Smooth muscle cell of the brain vasculature (primary cell): ENCODE results near the gene FGD2.
"Not testable (repeated sequence)": the region's sequence is repeated elsewhere in the genome, so short reads cannot be mapped to it uniquely, and the experiment has no call there.

Experiments
- DNase-seq: peaks from one replicate; pipeline ENCODE4 v3.0.0-alpha.2; 2012; ENCODE audit warnings: low read depth, low spot score

FGD2 gene

DNA sequence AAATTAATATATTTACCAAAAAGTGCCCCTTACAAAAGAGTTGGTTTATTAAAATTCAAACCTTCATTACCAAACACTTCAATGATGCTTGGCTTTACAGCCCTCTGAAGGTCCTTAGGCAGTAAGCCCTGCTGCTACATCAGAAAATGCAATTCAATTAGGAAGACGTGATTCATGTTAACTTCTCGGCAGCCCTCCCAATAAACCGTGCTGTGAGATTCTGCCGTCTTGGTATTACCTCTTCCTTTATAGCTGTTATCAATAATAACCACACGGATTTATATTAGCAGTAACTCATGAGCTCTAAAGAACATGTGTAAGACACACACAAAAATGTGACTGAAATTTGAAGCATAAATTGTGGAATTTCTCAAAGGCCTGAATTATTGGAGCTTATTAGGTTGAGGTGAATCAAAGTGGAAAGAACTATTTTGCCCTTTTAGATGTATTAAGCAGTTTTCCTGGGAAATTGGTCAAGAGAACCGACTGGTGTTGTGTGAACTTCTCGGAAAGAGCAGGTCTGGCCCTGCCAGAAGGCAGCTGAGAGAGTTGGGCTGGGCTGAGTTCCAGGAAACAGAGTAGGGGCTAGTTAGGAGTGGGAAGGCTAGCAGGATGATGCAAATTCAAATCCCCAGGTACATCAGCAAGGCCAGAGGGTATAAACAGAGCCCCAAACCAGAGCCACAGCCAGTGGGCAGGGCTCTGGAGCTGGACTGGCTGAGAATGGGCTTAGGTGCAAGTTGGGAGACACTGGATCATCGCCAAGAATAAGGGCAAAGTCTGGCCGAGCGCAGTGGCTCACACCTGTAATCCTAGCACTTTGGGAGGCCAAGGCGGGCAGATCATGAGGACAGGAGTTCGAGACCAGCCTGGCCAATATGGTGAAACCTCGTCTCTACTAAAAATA, 33.1 kb downstream of the FGD2 start:
- DNase-seq = no peak

GRCh38 chr6:37039958-37040357, 34.5 kb downstream of the FGD2 start:
- no peak for DNase-seq

DNA sequence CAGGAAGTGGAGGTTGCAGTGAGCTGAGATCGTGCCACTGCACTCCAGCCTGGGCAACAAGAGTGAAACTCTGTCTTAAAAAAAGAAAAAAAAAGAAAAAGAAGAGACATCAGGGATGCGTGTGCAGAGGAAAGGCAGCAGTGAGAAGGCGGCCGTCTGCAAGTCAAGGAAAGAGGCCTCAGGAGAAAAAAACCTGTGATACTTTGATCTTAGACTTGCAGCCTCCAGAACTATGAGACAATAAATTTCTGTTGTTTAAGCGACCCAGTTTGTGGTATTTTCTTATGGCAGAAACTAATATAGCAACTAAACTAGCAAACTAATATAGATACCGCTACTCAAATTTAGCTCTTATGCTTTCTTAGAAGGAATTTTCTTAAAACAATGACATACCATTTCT, 36.1 kb downstream of the FGD2 start:
- DNase-seq = no peak

DNA sequence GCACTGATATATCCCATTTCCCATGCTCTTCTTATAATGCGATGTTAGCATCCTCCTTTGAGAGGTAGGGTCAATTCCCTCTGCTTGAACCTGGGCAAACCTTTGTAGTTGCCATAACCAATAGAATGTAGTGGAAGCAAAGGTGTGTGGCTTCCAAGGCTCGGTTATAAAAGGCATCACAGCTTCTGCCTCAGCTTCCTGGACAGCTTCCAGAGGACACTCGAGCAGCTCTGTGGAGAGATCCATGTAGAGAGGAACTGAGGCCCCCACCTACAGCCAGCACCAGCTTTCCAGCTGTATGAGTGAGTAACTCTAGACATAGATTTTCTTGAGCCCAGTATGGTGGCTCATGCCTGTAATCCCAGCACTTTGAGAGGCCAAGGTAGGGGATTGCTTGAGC, 36.7 kb downstream of the FGD2 start:
- no peak for DNase-seq

GRCh38 chr6:37043091-37043490, 37.6 kb downstream of the FGD2 start:
- DNase-seq = not testable (repeated sequence)

DNA sequence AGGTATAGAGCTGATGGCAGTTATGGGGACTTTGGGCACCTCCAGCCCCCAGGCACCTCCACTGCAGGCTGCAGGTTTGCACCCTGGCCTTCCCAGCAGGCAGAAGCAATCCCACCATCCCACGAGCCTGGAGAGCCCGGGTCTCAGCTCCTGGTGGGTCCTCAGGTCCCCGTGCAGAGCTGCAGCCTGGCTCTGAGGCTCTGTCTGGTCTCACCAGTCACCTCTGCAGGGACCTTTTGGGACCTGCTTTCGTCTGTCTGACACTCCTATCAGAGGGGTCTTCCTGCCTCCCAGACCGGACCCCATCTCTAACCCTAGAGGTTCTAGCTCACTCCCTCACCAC, 41.9 kb downstream of the FGD2 start:
- no peak for DNase-seq

DNA sequence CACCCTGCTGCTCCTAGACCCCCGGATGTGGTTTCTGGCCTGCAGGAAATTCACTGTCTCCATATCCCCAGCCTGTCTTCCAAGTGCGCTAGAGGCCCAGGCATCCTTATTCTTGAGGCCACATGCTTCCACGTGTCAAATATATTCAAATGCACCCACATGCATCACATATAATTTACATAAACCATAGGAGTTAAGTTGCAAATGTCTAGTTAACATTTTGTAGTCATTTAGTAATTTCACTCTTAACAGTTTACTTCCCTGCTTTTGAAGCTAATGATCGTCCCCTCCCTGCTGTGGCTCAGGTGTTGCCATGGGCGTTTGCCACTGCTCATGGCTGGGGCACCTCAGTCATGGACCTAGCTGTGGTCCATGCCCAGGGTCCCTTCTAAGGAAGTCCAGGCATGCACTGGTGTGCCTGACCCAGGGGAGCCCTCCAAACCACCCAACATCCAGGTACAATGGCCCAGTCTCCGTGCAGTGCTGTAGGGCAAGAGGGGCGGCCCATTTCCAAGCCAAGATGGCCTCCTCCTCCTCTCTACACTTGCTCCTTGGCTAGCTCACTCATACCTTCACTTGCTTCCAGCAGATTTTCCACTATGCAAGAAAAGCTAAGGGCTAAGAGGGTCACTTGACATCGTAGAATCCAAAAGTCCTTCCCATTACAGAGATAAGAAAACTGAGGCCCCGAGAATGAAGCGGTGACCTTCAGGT, 42.4 kb downstream of the FGD2 start:
- no peak for DNase-seq

DNA sequence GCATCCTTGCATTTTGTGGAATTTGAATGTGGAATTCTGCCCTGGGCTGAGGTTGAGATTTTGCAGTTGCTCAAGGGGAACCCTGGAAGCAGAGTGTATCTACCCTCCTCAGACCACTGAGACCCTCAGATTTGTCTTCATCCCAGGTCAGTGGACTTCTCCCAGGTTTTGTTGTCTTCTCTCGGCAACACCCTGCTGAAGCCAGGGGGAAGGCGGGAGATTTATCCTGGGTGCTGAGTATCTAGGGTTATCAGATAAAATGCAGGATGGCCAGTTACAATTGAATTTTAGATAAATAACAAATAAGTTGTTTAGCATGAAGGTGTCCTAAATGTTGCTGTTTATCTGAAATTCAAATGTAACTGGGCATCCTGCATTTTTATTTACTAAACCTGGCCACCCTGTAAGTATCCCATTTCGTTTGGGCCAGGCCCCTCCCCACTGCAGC, 43.0 kb downstream of the FGD2 start:
- no peak for DNase-seq

DNA sequence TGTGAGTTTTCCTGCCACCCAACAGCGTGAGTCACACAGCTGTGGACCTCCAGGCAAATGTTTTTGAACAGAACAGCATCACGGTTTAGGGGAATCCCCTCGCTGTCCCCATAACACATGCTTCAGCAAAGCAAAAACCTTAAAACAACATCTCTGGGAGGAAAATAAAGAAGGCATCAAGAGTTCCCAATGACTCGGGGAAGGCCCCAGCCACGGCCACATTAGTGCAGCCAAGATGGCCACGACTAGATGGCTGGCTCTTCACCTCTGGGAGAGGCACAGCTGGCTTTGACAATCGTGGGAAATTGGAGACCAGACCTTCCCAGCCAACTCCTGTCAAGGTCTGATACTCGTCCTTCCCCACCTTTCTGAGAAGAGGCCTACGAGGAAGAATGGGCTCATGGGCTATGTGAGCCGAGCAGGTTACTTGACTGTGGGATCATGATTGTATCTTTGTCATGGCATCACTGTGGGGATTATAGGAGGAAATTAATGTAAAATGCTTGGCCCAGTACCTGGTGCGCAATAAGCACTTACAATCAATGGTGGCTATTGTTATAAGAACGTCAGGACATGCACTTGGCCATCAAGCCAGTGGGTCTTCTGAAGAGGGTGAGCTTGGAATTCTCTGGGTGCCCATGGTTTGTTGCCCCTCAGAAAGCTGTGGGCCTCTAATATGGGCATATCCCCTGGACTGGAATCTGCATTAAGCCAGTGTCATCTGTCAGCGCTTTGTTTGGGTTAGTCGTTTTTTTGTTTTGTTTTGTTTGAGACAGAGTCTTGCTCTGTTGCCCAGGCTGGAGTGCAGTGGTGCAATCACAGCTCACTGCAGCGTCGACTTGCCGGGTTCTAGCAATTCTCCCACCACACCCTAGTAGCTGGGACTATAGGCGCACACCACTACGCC, 43.6 kb downstream of the FGD2 start:
- DNase-seq = peak; percentile 82

DNA sequence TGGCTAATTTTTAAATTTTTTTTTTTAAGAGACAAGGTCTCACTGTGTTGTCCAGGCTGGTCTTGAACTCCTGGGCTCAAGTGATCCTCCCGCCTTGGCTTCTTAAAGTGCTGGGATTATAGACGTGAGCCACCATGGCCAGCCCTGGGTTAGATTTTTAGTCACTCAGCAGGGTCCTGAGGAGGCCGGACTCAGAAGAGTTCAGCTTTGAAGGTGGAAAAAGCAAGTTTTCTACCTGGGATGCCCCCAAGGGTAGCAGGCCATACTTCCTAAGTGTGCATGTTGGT, 44.2 kb downstream of the FGD2 start:
- no peak for DNase-seq

DNA sequence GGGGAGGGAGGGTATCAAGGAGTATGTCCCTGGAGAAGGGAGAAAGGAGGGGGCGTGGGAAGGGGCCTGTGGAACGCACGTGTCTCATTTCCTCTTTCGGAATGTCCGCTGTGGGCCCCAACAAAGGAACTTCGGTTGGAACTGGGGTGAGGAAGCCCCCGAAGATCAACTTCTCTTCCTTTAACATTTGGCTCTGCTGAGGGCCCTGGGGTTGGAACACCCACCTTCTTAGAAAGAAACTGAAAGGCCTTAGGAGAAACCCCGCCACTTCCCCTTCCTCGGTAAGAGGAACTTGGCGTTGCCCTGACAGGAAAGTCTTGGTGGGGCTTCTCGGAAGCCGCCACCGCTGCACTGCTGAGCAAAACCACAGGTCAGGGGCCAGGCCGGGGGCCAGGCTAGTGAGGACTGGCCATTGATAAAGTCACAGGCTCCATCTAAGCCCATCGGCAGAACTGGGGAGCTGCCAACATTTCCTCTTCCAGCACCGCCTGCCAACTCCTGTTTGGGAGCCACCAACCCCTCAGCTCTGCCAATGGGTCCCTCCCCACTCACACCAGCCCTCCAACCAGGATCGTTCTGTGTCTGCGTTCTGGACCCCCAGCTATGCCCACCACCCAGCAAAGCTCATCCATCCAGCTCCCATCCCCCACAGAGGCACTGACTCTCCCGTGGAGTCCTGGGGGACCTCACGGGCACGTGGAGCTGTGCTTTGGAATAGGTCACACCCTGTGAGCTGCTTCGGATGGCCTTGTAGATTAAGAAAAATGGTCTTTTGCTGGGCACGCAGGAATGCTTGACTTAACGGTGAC, 44.8 kb downstream of the FGD2 start:
- no peak for DNase-seq

- no peak for DNase-seq
These were observed 45.3 kb downstream of the FGD2 start for GRCh38 chr6:37050854-37051137.

GRCh38 chr6:37051138-37052026, 45.9 kb downstream of the FGD2 start:
- DNase-seq = no peak

DNA sequence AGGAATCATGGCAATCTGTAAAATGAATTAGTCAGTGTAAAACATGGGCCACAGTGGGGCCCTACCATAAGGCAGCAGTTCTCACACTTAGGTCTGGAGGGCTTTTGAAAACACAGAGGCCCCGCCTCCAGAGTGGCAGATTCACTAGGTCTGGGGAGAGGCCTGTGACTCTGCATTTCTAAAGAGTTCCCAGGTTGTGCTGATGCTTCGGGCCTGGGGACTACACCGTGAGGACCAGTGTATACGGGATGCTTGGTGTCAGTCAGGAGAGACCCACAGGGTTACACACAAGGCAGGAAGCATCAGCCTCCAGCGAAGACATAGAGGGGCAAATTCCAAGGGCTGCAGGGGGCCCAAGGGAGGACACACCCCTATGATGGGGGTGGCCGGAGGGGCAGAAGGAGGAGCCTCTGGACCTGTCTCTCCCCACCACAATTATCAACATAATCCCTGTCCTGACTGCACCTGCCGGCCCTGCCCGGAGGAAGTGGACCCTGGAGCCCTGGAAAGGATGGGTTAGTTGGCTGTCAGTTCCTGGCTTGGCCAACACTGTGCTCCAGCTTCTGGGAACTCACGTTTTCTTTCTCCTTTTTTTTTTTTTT, 46.7 kb downstream of the FGD2 start:
- no peak for DNase-seq

- DNase-seq = no peak
These were observed 48.2 kb downstream of the FGD2 start for GRCh38 chr6:37053683-37054082.

- no peak for DNase-seq
These were observed 48.7 kb downstream of the FGD2 start for GRCh38 chr6:37054171-37054570.

- no peak for DNase-seq
These were observed 49.1 kb downstream of the FGD2 start for GRCh38 chr6:37054580-37054979.

DNA sequence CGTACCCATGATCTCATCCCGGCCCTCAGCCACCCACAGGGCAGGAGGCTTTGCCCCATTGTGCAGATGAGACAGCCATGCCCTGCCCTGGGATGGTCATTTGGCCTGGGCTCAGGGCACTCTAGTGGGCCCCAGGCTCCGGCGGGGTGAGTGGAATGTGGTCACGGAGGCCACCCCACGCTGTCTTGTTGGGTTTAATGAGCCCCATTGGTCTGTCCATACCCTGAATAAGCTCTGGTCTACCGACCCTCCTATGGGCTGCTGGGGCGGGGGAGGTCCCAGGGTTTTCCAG, 50.6 kb downstream of the FGD2 start:
- DNase-seq = no peak

DNA sequence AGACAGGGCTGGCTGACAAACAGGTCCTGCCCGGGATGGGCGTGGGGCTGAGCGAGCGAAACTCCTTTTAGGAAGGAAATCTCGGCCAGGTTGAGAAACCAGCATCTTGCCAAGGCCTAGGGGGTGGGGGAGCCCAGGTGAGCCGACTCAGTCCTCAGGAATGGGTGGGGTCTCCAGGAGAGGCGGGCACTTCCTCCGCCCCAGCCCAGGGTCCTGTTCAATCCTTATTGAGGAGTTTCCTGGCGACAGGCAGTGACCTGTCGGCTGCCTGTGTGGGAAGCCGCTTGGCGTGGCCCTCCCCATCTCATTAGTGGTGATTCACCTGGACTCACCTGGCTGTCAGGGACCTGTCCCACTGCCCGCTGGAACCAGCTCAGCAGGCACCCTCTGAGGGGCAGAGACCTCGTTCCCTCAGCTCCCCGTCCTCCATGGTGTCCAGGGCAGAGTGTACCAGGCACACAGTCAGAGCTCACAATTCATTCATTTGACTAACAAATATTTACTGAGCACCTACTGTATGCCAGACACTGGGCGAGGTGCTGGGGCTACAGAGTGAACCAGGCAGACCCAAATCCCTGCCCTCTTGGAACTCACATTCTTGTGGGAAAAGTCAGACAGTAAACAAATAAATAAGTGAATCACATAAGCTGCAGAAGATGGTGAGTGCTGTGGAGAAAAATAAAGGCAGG, 51.1 kb downstream of the FGD2 start:
- DNase-seq = no peak

DNA sequence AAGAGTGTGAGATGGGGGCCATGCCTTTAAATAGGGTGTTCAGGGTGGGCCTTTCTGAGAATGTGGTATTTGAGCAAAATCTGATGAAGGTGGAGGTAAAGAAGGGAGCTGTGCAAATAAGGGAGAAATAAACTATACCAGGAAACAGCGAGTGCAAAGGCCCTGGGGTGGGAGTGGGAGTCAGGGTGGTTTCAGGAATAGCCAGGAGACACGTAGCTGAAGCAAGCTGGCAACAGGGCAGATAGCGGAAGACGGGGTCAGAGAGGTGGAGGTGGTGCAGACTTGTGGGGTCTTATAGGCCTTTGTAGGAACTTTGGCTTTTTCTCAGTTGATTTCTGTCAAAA, 51.6 kb downstream of the FGD2 start:
- DNase-seq = no peak
